ENCODE results near the gene RABGAP1L. TPM values are rescaled to one million over a fixed set of nuclear protein-coding genes. Genes with fewer than 3 reads are reported as not detected.
"Not testable (repeated sequence)": the region's sequence is repeated elsewhere in the genome, so short reads cannot be mapped to it uniquely, and the experiment has no call there.

The RABGAP1L gene
- total RNA-seq, 6 experiments from 2014 or later: 11.7 to 23.1 (median 18.5) TPM

- no peaks in the 10 kb centered on the region for H3K27me3 ChIP-seq
- H3K36me3 ChIP-seq: no peaks in the 10 kb centered on the region
- no peaks in the 10 kb centered on the region for H3K4me1 ChIP-seq
- H3K27ac ChIP-seq: no peak overlapping the region
- no peaks in the 10 kb centered on the region for H3K9me3 ChIP-seq
- H3K4me3 ChIP-seq: no peak overlapping the region
- TF ChIP-seq CTCF (IDR thresholded peaks at IDR 0.05) (no peak), POLR2A (IDR thresholded peaks at IDR 0.05) (no peak)
- intact Hi-C loops (cut with DNase I): no loop called here
- no peak for DNase-seq
- ATAC-seq: no peak
Measured at GRCh38 chr1:174497478-174497877, 338.2 kb downstream of the RABGAP1L start.

GRCh38 chr1:174516755-174517154 is 357.4 kb downstream of the RABGAP1L start:
- ATAC-seq; H3K9me3 ChIP-seq; H3K36me3 ChIP-seq; H3K4me3 ChIP-seq; H3K27me3 ChIP-seq; DNase-seq; H3K27ac ChIP-seq; H3K4me1 ChIP-seq; intact Hi-C loops (cut with DNase I): not testable (repeated sequence)
- WGBS (ENCODE audit: insufficient coverage, low coverage, low lambda C conversion rate, missing lambda C conversion rate): 93% methylated on average over 6 of the region's 6 CpGs

GRCh38 chr1:174519844-174520243 is 360.5 kb downstream of the RABGAP1L start:
- Histone ChIP-seq H3K36me3 (no peaks in the 10 kb centered on the region), H3K4me1 (no peaks in the 10 kb centered on the region), H3K27ac (no peak overlapping the region), H3K4me3 (no peak overlapping the region), H3K27me3 (no peaks in the 10 kb centered on the region), H3K9me3 (no peaks in the 10 kb centered on the region)
- intact Hi-C loops (cut with DNase I): no loop called here
- WGBS (ENCODE audit: insufficient coverage, low coverage, low lambda C conversion rate, missing lambda C conversion rate): 60% methylated on average over 2 of the region's 2 CpGs
- no peak for ATAC-seq
- DNase-seq: no peak
- no peak for TF ChIP-seq CTCF (IDR thresholded peaks at IDR 0.05)
- no peak for TF ChIP-seq POLR2A (IDR thresholded peaks at IDR 0.05)

- Histone ChIP-seq H3K27ac (no peak overlapping the region), H3K4me1 (no peaks in the 10 kb centered on the region), H3K4me3 (no peak overlapping the region), H3K36me3 (no peaks in the 10 kb centered on the region), H3K9me3 (peaks cover 0 to 7% (median 2%) of the 10 kb centered on the region in 4 donors), H3K27me3 (no peaks in the 10 kb centered on the region)
- 91% methylated on average over 1 of the region's 1 CpG for WGBS (ENCODE audit: insufficient coverage, low coverage, low lambda C conversion rate, missing lambda C conversion rate)
- TF ChIP-seq POLR2A (IDR thresholded peaks at IDR 0.05): no peak
- TF ChIP-seq CTCF (IDR thresholded peaks at IDR 0.05): no peak
- ATAC-seq: no peak
- no peak for DNase-seq
- intact Hi-C loops (cut with DNase I): no loop called here
Measured at GRCh38 chr1:174531751-174532150, 372.4 kb downstream of the RABGAP1L start.

- intact Hi-C loops (cut with DNase I): no loop called here
- Histone ChIP-seq H3K36me3 (no peaks in the 10 kb centered on the region), H3K4me3 (no peak overlapping the region), H3K4me1 (no peaks in the 10 kb centered on the region), H3K27me3 (no peaks in the 10 kb centered on the region), H3K9me3 (peaks cover 0 to 7% (median 2%) of the 10 kb centered on the region in 4 donors), H3K27ac (no peak overlapping the region)
- ATAC-seq (no peak), DNase-seq (no peak)
- TF ChIP-seq CTCF (IDR thresholded peaks at IDR 0.05) (no peak), POLR2A (IDR thresholded peaks at IDR 0.05) (no peak)
Measured at GRCh38 chr1:174534789-174535188, 375.5 kb downstream of the RABGAP1L start.

Data from right lobe of liver (tissue), 6 donors.